Immature natural killer cell (primary cell): ENCODE measurements around the gene FUOM. TPM values are rescaled to one million over a fixed set of nuclear protein-coding genes. Genes with fewer than 3 reads are reported as not detected.

Source experiments
- DNase-seq, 3 donors: peaks; one replicate each; pipeline ENCODE4 v3.0.0; 2022; ENCODE audit warnings: mixed read lengths in 1 of 3
- H3K27ac Mint-ChIP-seq, 6 donors: one replicate each; pipeline ENCODE4 v1.8.0; 2020; ENCODE audit warnings: mixed read lengths in 6 of 6, mild to moderate bottlenecking in 5 of 6, inconsistent platforms in 4 of 6, moderate library complexity in 3 of 6
- H3K27me3 Mint-ChIP-seq, 3 donors: one replicate each; pipeline ENCODE4 v1.8.0; 2020 to 2021; ENCODE audit warnings: low read depth in 3 of 3, mild to moderate bottlenecking in 3 of 3, mixed read lengths in 3 of 3, moderate library complexity in 3 of 3, inconsistent platforms in 1 of 3
- H3K36me3 Mint-ChIP-seq, 3 donors: one replicate each; pipeline ENCODE4 v1.8.0; 2020; ENCODE audit warnings: mixed read lengths in 3 of 3, inconsistent platforms in 2 of 3, mild to moderate bottlenecking in 2 of 3
- H3K4me1 Mint-ChIP-seq, 2 donors: one replicate each; pipeline ENCODE4 v1.8.0; 2020; ENCODE audit warnings: inconsistent platforms in 2 of 2, mild to moderate bottlenecking in 2 of 2, mixed read lengths in 2 of 2, moderate library complexity in 1 of 2
- H3K4me3 Mint-ChIP-seq, 5 donors: one replicate each; pipeline ENCODE4 v1.8.0; 2020; ENCODE audit warnings: mild to moderate bottlenecking in 5 of 5, mixed read lengths in 5 of 5, inconsistent platforms in 3 of 5, moderate library complexity in 3 of 5
- H3K9me3 Mint-ChIP-seq, 6 donors: one replicate each; pipeline ENCODE4 v1.8.0; 2020; ENCODE audit warnings: mild to moderate bottlenecking in 6 of 6, mixed read lengths in 6 of 6, inconsistent platforms in 4 of 6, moderate library complexity in 3 of 6
- polyA plus RNA-seq, 3 donors: library from polyadenylated mRNA; unstranded; fragments of 300-500 nt; fragmentation: Illumina TruSeq; gene quantifications; one replicate each; pipeline ENCODE4 v1.2.3, GENCODE V29; 2021

FUOM gene
- polyA plus RNA-seq, 3 donors from 2014 or later = 12.3 to 28.7 (median 17.5) TPM

- Mint-ChIP-seq H3K27me3 (no peaks in the 10 kb centered on the region), H3K27ac (no peak overlapping the region), H3K4me1 (peaks cover 0 to 4% of the 10 kb centered on the region in 2 donors), H3K4me3 (peak overlapping the region; percentile 67 to 77 (median 72)), H3K9me3 (no peaks in the 10 kb centered on the region), H3K36me3 (peaks cover 0 to 4% (median 0%) of the 10 kb centered on the region in 3 donors)
- no peak for DNase-seq
These were observed 1.1 kb downstream of the FUOM start for GRCh38 chr10:133356549-133357284.

GRCh38 chr10:133355991-133356390, 1.8 kb downstream of the FUOM start:
- Mint-ChIP-seq H3K36me3 (no peaks in the 10 kb centered on the region), H3K9me3 (no peaks in the 10 kb centered on the region), H3K4me3 (peak overlapping the region; percentile 54 to 66 (median 58)), H3K27me3 (no peaks in the 10 kb centered on the region), H3K27ac (no peak overlapping the region), H3K4me1 (peaks cover 0 to 4% of the 10 kb centered on the region in 2 donors)
- DNase-seq = no peak

GRCh38 chr10:133355266-133355665, 2.6 kb downstream of the FUOM start:
- H3K4me3 Mint-ChIP-seq = no peak overlapping the region
- peaks cover 0 to 4% of the 10 kb centered on the region in 2 donors for H3K4me1 Mint-ChIP-seq
- no peaks in the 10 kb centered on the region for H3K36me3 Mint-ChIP-seq
- no peak overlapping the region for H3K27ac Mint-ChIP-seq
- H3K27me3 Mint-ChIP-seq = no peaks in the 10 kb centered on the region
- no peak for DNase-seq
- no peaks in the 10 kb centered on the region for H3K9me3 Mint-ChIP-seq

- no peak for DNase-seq
- no peaks in the 10 kb centered on the region for H3K36me3 Mint-ChIP-seq
- no peak overlapping the region for H3K27ac Mint-ChIP-seq
- H3K9me3 Mint-ChIP-seq = no peaks in the 10 kb centered on the region
- H3K27me3 Mint-ChIP-seq = no peaks in the 10 kb centered on the region
- H3K4me1 Mint-ChIP-seq = peaks cover 0 to 4% of the 10 kb centered on the region in 2 donors
- no peak overlapping the region for H3K4me3 Mint-ChIP-seq
These were observed 3.1 kb downstream of the FUOM start for GRCh38 chr10:133354672-133355240.

GRCh38 chr10:133353988-133354605, 3.7 kb downstream of the FUOM start:
- H3K36me3 Mint-ChIP-seq = no peaks in the 10 kb centered on the region

GRCh38 chr10:133353202-133353959, 4.4 kb downstream of the FUOM start:
- Mint-ChIP-seq H3K4me3 (no peak overlapping the region), H3K27me3 (peaks cover 0 to 2% (median 2%) of the 10 kb centered on the region in 3 donors), H3K27ac (no peak overlapping the region), H3K9me3 (no peaks in the 10 kb centered on the region), H3K36me3 (no peaks in the 10 kb centered on the region), H3K4me1 (peaks cover 0 to 4% of the 10 kb centered on the region in 2 donors)
- DNase-seq = no peak

More at GRCh38 chr10:133353988-133354605, 3.7 kb downstream of the FUOM start:
- H3K4me3 Mint-ChIP-seq = no peak overlapping the region
- no peaks in the 10 kb centered on the region for H3K9me3 Mint-ChIP-seq
- no peak for DNase-seq
- H3K27me3 Mint-ChIP-seq = peaks cover 0 to 2% (median 2%) of the 10 kb centered on the region in 3 donors
- peaks cover 0 to 4% of the 10 kb centered on the region in 2 donors for H3K4me1 Mint-ChIP-seq
- no peak overlapping the region for H3K27ac Mint-ChIP-seq

DNA sequence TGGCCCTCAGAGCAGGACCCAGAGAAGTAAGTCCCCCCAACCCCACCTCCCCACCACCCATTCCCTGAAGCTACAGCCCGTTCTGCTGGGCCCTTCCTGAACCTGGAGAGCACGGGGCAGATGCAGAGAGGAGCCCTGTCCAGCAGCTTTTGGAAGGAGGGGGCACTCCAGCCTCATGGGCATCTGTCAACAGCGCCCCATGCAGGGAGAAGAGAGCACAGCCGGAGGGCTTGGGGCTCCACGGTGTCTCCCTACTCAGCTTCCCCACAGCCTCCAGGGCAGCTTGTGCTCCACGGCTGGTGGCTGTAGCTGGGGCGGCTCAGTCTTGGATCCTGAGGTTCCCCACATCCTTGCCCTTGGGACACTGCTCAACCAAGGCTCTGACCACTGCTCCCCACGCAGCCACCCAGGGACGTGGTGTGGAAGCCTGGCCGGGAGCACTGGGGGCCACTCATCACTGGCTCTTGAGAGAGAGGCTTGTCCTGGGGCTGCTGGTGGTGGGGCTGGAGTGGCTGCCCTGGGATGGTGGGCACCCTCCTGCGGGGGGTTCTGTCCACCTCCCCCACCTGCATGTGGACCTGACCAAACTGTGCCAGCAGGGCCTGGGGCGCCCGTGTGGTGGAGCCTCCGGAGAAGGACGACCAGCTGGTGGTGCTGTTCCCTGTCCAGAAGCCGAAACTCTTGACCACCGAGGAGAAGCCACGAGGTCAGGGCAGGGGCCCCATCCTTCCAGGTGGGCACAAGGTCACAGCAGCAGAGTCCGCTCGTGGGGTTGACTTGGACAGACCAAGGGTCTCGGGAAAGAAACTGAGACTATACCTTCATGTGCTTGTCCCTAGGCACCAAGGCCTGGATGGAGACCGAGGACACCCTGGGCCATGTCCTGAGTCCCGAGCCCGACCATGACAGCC, 6.2 kb downstream of the FUOM start:
- no peak overlapping the region for H3K4me3 Mint-ChIP-seq

GRCh38 chr10:133350950-133351329, 6.9 kb downstream of the FUOM start:
- no peaks in the 10 kb centered on the region for H3K9me3 Mint-ChIP-seq
- H3K27ac Mint-ChIP-seq = no peak overlapping the region
- peaks cover 2 to 3% (median 3%) of the 10 kb centered on the region in 3 donors for H3K27me3 Mint-ChIP-seq
- no peaks in the 10 kb centered on the region for H3K36me3 Mint-ChIP-seq
- no peak overlapping the region for H3K4me3 Mint-ChIP-seq
- DNase-seq = no peak
- no peaks in the 10 kb centered on the region for H3K4me1 Mint-ChIP-seq

More for the DNA sequence above, 6.2 kb downstream of the FUOM start:
- H3K36me3 Mint-ChIP-seq = no peaks in the 10 kb centered on the region
- no peaks in the 10 kb centered on the region for H3K9me3 Mint-ChIP-seq
- H3K27me3 Mint-ChIP-seq = peaks cover 0 to 2% (median 2%) of the 10 kb centered on the region in 3 donors
- no peak overlapping the region for H3K27ac Mint-ChIP-seq
- peaks cover 0 to 2% of the 10 kb centered on the region in 2 donors for H3K4me1 Mint-ChIP-seq
- no peak for DNase-seq

- H3K27ac Mint-ChIP-seq = no peak overlapping the region
- DNase-seq = no peak
- no peaks in the 10 kb centered on the region for H3K4me1 Mint-ChIP-seq
- H3K9me3 Mint-ChIP-seq = no peaks in the 10 kb centered on the region
- no peak overlapping the region for H3K4me3 Mint-ChIP-seq
- no peaks in the 10 kb centered on the region for H3K36me3 Mint-ChIP-seq
- peaks cover 2 to 8% (median 5%) of the 10 kb centered on the region in 3 donors for H3K27me3 Mint-ChIP-seq
These were observed 7.4 kb downstream of the FUOM start for GRCh38 chr10:133350283-133350949.

- Mint-ChIP-seq H3K27ac (no peak overlapping the region), H3K36me3 (no peaks in the 10 kb centered on the region), H3K9me3 (no peaks in the 10 kb centered on the region), H3K4me1 (no peaks in the 10 kb centered on the region), H3K4me3 (no peak overlapping the region), H3K27me3 (peaks cover 2 to 8% (median 5%) of the 10 kb centered on the region in 3 donors)
- DNase-seq = no peak
These were observed 8.2 kb downstream of the FUOM start for GRCh38 chr10:133349577-133350011.

GRCh38 chr10:133349160-133349568, 8.7 kb downstream of the FUOM start:
- Mint-ChIP-seq H3K4me1 (no peaks in the 10 kb centered on the region), H3K36me3 (no peaks in the 10 kb centered on the region), H3K27ac (no peak overlapping the region), H3K27me3 (peaks cover 2 to 9% (median 8%) of the 10 kb centered on the region in 3 donors), H3K9me3 (no peaks in the 10 kb centered on the region), H3K4me3 (no peak overlapping the region)
- DNase-seq = no peak

GRCh38 chr10:133347710-133348517, 9.9 kb downstream of the FUOM start:
- H3K9me3 Mint-ChIP-seq = no peaks in the 10 kb centered on the region
- H3K36me3 Mint-ChIP-seq = no peaks in the 10 kb centered on the region
- no peak overlapping the region for H3K27ac Mint-ChIP-seq
- no peak for DNase-seq
- H3K4me1 Mint-ChIP-seq = no peaks in the 10 kb centered on the region
- peaks cover 4 to 13% (median 8%) of the 10 kb centered on the region in 3 donors for H3K27me3 Mint-ChIP-seq
- H3K4me3 Mint-ChIP-seq = no peak overlapping the region
